Epithelial cell of proximal tubule (primary cell): ENCODE measurements around the gene IVL. TPM values are rescaled to one million over a fixed set of nuclear protein-coding genes. Genes with fewer than 3 reads are reported as not detected.
A peak's percentile ranks its signal among the peaks of the same experiment; 100 is the strongest.

ENCODE experiments used
- DNase-seq: peaks from one replicate; pipeline ENCODE4 v3.0.0-alpha.2; 2011; ENCODE audit warnings: low read depth
- H3K4me3 ChIP-seq: 2 replicates; pipeline ENCODE4 v1.5.1; 2011; ENCODE audit warnings: low read depth, mild to moderate bottlenecking, low read length
- CTCF ChIP-seq: conservative IDR thresholded peaks from 2 replicates; pipeline ENCODE4 v1.5.1; 2012; ENCODE audit warnings: low read depth, mild to moderate bottlenecking, low read length
- total RNA-seq: library from RNA; depleted of rRNA; stranded (reverse); fragments of >200 nt; gene quantifications from 2 replicates; pipeline ENCODE4 v1.2.3, GENCODE V29; 2015

Gene IVL
- total RNA-seq, 1 donor from 2014 or later = 0.35 TPM

GRCh38 chr1:152924191-152924590 is 15.8 kb downstream of the IVL start:
- DNase-seq = no peak
- no peak overlapping the region for H3K4me3 ChIP-seq
- TF ChIP-seq CTCF = no peak

- DNase-seq = no peak
- H3K4me3 ChIP-seq = no peak overlapping the region
- TF ChIP-seq CTCF = peak; percentile 60
These were observed 17.7 kb downstream of the IVL start for GRCh38 chr1:152926091-152926490.

GRCh38 chr1:152928671-152929070 is 20.3 kb downstream of the IVL start:
- DNase-seq = no peak
- no peak for TF ChIP-seq CTCF
- no peak overlapping the region for H3K4me3 ChIP-seq

GRCh38 chr1:152932170-152932811 is 23.9 kb downstream of the IVL start:
- TF ChIP-seq CTCF = no peak
- no peak for DNase-seq
- no peak overlapping the region for H3K4me3 ChIP-seq

- TF ChIP-seq CTCF = no peak
- H3K4me3 ChIP-seq = no peak overlapping the region
- DNase-seq = no peak
These were observed 24.9 kb downstream of the IVL start for GRCh38 chr1:152933196-152933595.

GRCh38 chr1:152940614-152941013 is 32.3 kb downstream of the IVL start:
- H3K4me3 ChIP-seq = no peak overlapping the region
- no peak for DNase-seq
- no peak for TF ChIP-seq CTCF

- TF ChIP-seq CTCF = no peak
- no peak overlapping the region for H3K4me3 ChIP-seq
- no peak for DNase-seq
These were observed 32.8 kb downstream of the IVL start for GRCh38 chr1:152941037-152941711.
